CD14-positive monocyte (primary cell): Measurements from ENCODE around the gene ASAP3. TPM values are rescaled to one million over a fixed set of nuclear protein-coding genes. Genes with fewer than 3 reads are reported as not detected.
A peak's percentile ranks its signal among the peaks of the same experiment; 100 is the strongest.

Experiments
- DNase-seq, 3 donors: peaks; one replicate each; pipeline ENCODE4 v3.0.0-alpha.2; 2011 to 2022
- H2AFZ ChIP-seq: 2 replicates; pipeline ENCODE4 v1.6.0; 2012; ENCODE audit warnings: mild to moderate bottlenecking, low read depth, low read length, inconsistent platforms; ENCODE audit not compliant: insufficient read depth, poor library complexity, severe bottlenecking
- H3K27ac ChIP-seq, 2 donors: 1 replicate in 1 of 2; 2 replicates in 1 of 2; pipeline ENCODE4 v1.5.1; 2012 to 2013; ENCODE audit warnings: low read length in 2 of 2, control low read depth in 1 of 2, inconsistent platforms in 1 of 2, low read depth in 1 of 2, mild to moderate bottlenecking in 1 of 2
- H3K27me3 ChIP-seq, 2 donors: one replicate each; pipeline versions ENCODE4 v1.6.0 to v1.6.1; 2011 to 2013; ENCODE audit warnings: low read length in 2 of 2; ENCODE audit not compliant: control insufficient read depth in 2 of 2, insufficient read depth in 2 of 2
- H3K36me3 ChIP-seq, 2 donors: replicated peaks in 1 of 2; 1 replicate in 1 of 2; 2 replicates in 1 of 2; pipeline versions ENCODE4 v1.5.1 to v1.6.1; 2012 to 2013; ENCODE audit warnings: low read length in 2 of 2, control low read depth in 1 of 2, inconsistent platforms in 1 of 2, mild to moderate bottlenecking in 1 of 2; ENCODE audit not compliant: insufficient read depth in 2 of 2, control insufficient read depth in 1 of 2
- H3K4me1 ChIP-seq, 2 donors: 1 replicate in 1 of 2; 2 replicates in 1 of 2; pipeline versions ENCODE4 v1.5.1 to v1.6.1; 2012 to 2013; ENCODE audit warnings: low read length in 2 of 2, control low read depth in 1 of 2, inconsistent platforms in 1 of 2, mild to moderate bottlenecking in 1 of 2, moderate library complexity in 1 of 2; ENCODE audit not compliant: insufficient read depth in 2 of 2, control insufficient read depth in 1 of 2
- H3K4me2 ChIP-seq: replicated peaks from 2 replicates; pipeline ENCODE3; 2012; ENCODE audit warnings: low read length, moderate library complexity, mild to moderate bottlenecking; ENCODE audit not compliant: poor library complexity, severe bottlenecking; ENCODE audit errors: extremely low read depth
- H3K4me3 ChIP-seq, 3 experiments: fragments of 200-600 bp in 1 of 3; sonication (generic) in 1 of 3; replicated peaks in 1 of 3; 1 replicate in 2 of 3; 2 replicates in 1 of 3; pipeline ENCODE4 v1.5.1; 2011 to 2013; ENCODE audit warnings: low read length in 3 of 3, mild to moderate bottlenecking in 3 of 3, control low read depth in 2 of 3, low read depth in 2 of 3, inconsistent platforms in 1 of 3, moderate library complexity in 1 of 3
- H3K79me2 ChIP-seq: 2 replicates; pipeline ENCODE4 v1.6.0; 2012; ENCODE audit warnings: mild to moderate bottlenecking, control low read depth, inconsistent platforms, low read length, moderate library complexity; ENCODE audit not compliant: insufficient read depth
- H3K9ac ChIP-seq: 2 replicates; pipeline ENCODE4 v1.6.0; 2017; ENCODE audit warnings: low read length, mild to moderate bottlenecking; ENCODE audit not compliant: insufficient read depth, poor library complexity, severe bottlenecking
- H3K9me3 ChIP-seq, 2 donors: replicated peaks in 1 of 2; 1 replicate in 1 of 2; 2 replicates in 1 of 2; pipeline versions ENCODE4 v1.5.1 to v1.6.1; 2012 to 2013; ENCODE audit warnings: low read length in 2 of 2, control low read depth in 1 of 2; ENCODE audit not compliant: control insufficient read depth in 1 of 2, insufficient read depth in 1 of 2
- H4K20me1 ChIP-seq: 2 replicates; pipeline ENCODE4 v1.6.0; 2012; ENCODE audit warnings: mild to moderate bottlenecking, low read length, control low read depth, moderate library complexity; ENCODE audit not compliant: insufficient read depth
- H3K27ac Mint-ChIP-seq, 7 donors: one replicate each; pipeline ENCODE4 v1.8.0; 2020; ENCODE audit warnings: mild to moderate bottlenecking in 7 of 7, mixed read lengths in 7 of 7, moderate library complexity in 6 of 7, inconsistent platforms in 2 of 7
- H3K27me3 Mint-ChIP-seq, 3 donors: one replicate each; pipeline ENCODE4 v1.8.0; 2021 to 2022; ENCODE audit warnings: low read depth in 3 of 3, mild to moderate bottlenecking in 3 of 3, mixed read lengths in 3 of 3, moderate library complexity in 3 of 3, inconsistent platforms in 1 of 3
- H3K36me3 Mint-ChIP-seq, 2 donors: one replicate each; pipeline ENCODE4 v1.8.0; 2020; ENCODE audit warnings: mixed read lengths in 2 of 2, inconsistent platforms in 1 of 2, mild to moderate bottlenecking in 1 of 2
- H3K4me1 Mint-ChIP-seq: one replicate; pipeline ENCODE4 v1.8.0; 2020; ENCODE audit warnings: mild to moderate bottlenecking, mixed read lengths
- H3K4me3 Mint-ChIP-seq, 2 donors: one replicate each; pipeline ENCODE4 v1.8.0; 2020; ENCODE audit warnings: mild to moderate bottlenecking in 2 of 2, mixed read lengths in 2 of 2, moderate library complexity in 1 of 2
- H3K9me3 Mint-ChIP-seq, 7 donors: one replicate each; pipeline ENCODE4 v1.8.0; 2020 to 2022; ENCODE audit warnings: mixed read lengths in 7 of 7, mild to moderate bottlenecking in 6 of 7, moderate library complexity in 6 of 7, inconsistent platforms in 2 of 7
- CTCF ChIP-seq: fragments of 200-600 bp; IDR thresholded peaks from one replicate; pipeline ENCODE4 v1.8.0; 2022; ENCODE audit warnings: antibody characterized with exemption, mild to moderate bottlenecking
- WGBS: methylation state at CpG from one replicate; pipeline ENCODE4 v1.1.5; 2013; ENCODE audit warnings: missing lambda C conversion rate; ENCODE audit not compliant: insufficient coverage; 5-methylcytosine and 5-hydroxymethylcytosine counted together
- intact Hi-C, 2 donors: fragments of 100-400 bp; cut with micrococcal nuclease; formaldehyde crosslinking; loops; one replicate each; pipeline versions ENCODE4 v1.15.0 to v1.15.1; 2023
- polyA plus RNA-seq, 3 donors: library from polyadenylated mRNA; depleted of rRNA in 1 of 3; unstranded in 2 of 3; stranded (reverse) in 1 of 3; fragments of 300-500 nt in 2 of 3; fragments of >200 nt in 1 of 3; fragmentation: Illumina TruSeq in 2 of 3; gene quantifications; 1 replicate in 2 of 3; 2 replicates in 1 of 3; pipeline ENCODE4 v1.2.3, GENCODE V29; 2012 to 2021

ASAP3 gene
- polyA plus RNA-seq, 3 donors = 0.27 to 1.1 TPM; not detected in 1

GRCh38 chr1:23422941-23423340 is 61.0 kb downstream of the ASAP3 start:
- H3K79me2 ChIP-seq = no peaks in the 10 kb centered on the region
- WGBS = 87% methylated on average over 6 of the region's 6 CpGs
- H3K4me3 ChIP-seq = peak overlapping the region in 2 of 3 experiments; percentile 16 to 74
- TF ChIP-seq CTCF = no peak
- H3K4me1 ChIP-seq = peaks cover 33 to 37% of the 10 kb centered on the region in 2 donors
- H3K9ac ChIP-seq = peak overlapping the region; percentile 46
- H3K36me3 ChIP-seq = no peaks in the 10 kb centered on the region
- Mint-ChIP-seq H3K9me3 (peaks cover 0 to 16% (median 5%) of the 10 kb centered on the region in 7 donors), H3K4me3 (peak overlapping the region; percentile 74 to 96), H3K4me1 (peaks cover 38% of the 10 kb centered on the region), H3K27me3 (peaks cover 39 to 49% (median 48%) of the 10 kb centered on the region in 3 donors), H3K27ac (no peak overlapping the region), H3K36me3 (peaks cover 2 to 9% of the 10 kb centered on the region in 2 donors)
- peak overlapping the region; percentile 77 for H3K4me2 ChIP-seq
- H3K27me3 ChIP-seq = peaks cover 22 to 44% of the 10 kb centered on the region in 2 donors
- H4K20me1 ChIP-seq = no peaks in the 10 kb centered on the region
- peaks cover 0 to 5% of the 10 kb centered on the region in 2 donors for H3K9me3 ChIP-seq
- DNase-seq = no peak
- intact Hi-C loops = no loop called here
- H3K27ac ChIP-seq = peak overlapping the region; percentile 13 to 64
- peak overlapping the region; percentile 89 for H2AFZ ChIP-seq

GRCh38 chr1:23422241-23422877 is 61.6 kb downstream of the ASAP3 start:
- no peaks in the 10 kb centered on the region for H4K20me1 ChIP-seq
- H3K27ac ChIP-seq = peak overlapping the region; percentile 13 to 64
- H3K27me3 ChIP-seq = peaks cover 22 to 42% of the 10 kb centered on the region in 2 donors
- peak overlapping the region; percentile 77 for H3K4me2 ChIP-seq
- H3K9ac ChIP-seq = peak overlapping the region; percentile 46
- peaks cover 2 to 9% of the 10 kb centered on the region in 2 donors for H3K36me3 Mint-ChIP-seq
- peak overlapping the region in 6 of 7 donors; percentile 16 to 81 (median 51) for H3K27ac Mint-ChIP-seq
- TF ChIP-seq CTCF = no peak
- H3K36me3 ChIP-seq = no peaks in the 10 kb centered on the region
- peaks cover 33 to 37% of the 10 kb centered on the region in 2 donors for H3K4me1 ChIP-seq
- H3K4me3 Mint-ChIP-seq = peak overlapping the region; percentile 74 to 96
- no peaks in the 10 kb centered on the region for H3K79me2 ChIP-seq
- intact Hi-C loops = no loop called here
- WGBS = 0% methylated on average over 12 of the region's 15 CpGs
- peaks cover 0 to 15% (median 5%) of the 10 kb centered on the region in 7 donors for H3K9me3 Mint-ChIP-seq
- peak overlapping the region; percentile 89 for H2AFZ ChIP-seq
- peaks cover 0 to 5% of the 10 kb centered on the region in 2 donors for H3K9me3 ChIP-seq
- peaks cover 39 to 48% (median 47%) of the 10 kb centered on the region in 3 donors for H3K27me3 Mint-ChIP-seq
- H3K4me1 Mint-ChIP-seq = peaks cover 38% of the 10 kb centered on the region
- peak overlapping the region in 2 of 3 experiments; percentile 16 to 74 for H3K4me3 ChIP-seq
- DNase-seq = peak; percentile 37 to 46 (median 42)
